ENCODE results near the gene PCK1. TPM values are rescaled to one million over a fixed set of nuclear protein-coding genes. Genes with fewer than 3 reads are reported as not detected.

PCK1 gene
- total RNA-seq, 1 donor from 2014 or later: not detected

DNA sequence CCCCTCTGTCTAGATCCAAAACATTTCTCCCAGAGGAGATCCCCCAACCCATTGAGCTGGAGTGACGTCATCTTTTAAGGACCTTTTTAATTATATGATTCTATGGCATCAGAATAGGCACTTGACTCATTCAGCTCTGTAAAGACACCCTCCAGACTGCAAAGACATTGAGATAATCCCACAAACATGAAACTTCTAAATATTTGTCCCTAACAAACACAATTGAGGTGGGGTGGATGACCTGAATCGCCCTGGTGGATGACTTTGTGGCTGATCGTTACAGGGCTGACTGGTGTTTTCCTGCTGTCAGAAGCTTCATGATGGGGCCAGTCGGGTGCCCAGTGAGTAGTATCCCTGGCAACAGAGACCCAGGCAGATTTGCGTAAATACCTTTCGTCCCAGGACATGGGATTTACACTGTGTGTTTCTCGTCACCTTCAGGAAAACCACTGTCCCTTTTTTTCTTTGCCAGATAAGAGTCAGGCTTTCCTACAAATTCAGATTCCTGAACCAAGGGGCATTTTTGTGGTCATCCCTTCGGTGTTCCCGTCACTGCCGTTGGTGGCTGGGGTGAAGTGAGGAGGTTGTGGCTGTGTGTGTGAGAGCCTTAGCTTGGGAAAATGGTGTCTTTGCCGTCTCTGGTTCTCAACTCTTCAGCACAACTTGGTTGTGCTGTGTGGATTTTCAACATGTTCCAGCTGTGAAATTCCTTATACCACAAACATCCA lies 5.3 kb upstream of the PCK1 start:
- TF ChIP-seq, protein P1, sequence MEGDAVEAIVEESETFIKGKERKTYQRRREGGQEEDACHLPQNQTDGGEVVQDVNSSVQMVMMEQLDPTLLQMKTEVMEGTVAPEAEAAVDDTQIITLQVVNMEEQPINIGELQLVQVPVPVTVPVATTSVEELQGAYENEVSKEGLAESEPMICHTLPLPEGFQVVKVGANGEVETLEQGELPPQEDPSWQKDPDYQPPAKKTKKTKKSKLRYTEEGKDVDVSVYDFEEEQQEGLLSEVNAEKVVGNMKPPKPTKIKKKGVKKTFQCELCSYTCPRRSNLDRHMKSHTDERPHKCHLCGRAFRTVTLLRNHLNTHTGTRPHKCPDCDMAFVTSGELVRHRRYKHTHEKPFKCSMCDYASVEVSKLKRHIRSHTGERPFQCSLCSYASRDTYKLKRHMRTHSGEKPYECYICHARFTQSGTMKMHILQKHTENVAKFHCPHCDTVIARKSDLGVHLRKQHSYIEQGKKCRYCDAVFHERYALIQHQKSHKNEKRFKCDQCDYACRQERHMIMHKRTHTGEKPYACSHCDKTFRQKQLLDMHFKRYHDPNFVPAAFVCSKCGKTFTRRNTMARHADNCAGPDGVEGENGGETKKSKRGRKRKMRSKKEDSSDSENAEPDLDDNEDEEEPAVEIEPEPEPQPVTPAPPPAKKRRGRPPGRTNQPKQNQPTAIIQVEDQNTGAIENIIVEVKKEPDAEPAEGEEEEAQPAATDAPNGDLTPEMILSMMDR (IDR thresholded peaks at IDR 0.05; ENCODE audit: unreplicated experiment): no peak
- DNase-seq (ENCODE audit: low spot score): no peak

DNA sequence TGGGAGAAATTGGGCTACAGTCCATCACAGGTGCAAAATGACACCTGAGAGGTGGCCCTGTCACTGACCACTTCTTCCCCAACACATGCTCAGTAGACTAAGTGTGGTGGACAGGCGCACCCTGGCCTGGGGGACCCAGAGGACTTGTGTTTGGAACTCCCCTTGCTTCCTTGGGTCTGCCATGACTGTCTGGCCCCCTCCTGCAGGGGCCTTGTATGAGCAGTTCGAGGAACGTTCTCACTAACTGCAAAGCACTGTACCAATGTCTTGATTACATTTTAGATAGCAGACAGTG lies 4.0 kb upstream of the PCK1 start:
- TF ChIP-seq, protein P1 (IDR thresholded peaks at IDR 0.05; ENCODE audit: unreplicated experiment): no peak
- no peaks in the 10 kb centered on the region for H3K4me1 Mint-ChIP-seq (ENCODE audit: unreplicated experiment)
- H3K9me3 Mint-ChIP-seq (ENCODE audit: unreplicated experiment): no peaks in the 10 kb centered on the region
- H3K27me3 Mint-ChIP-seq (ENCODE audit: unreplicated experiment): peaks cover 4% of the 10 kb centered on the region
- no peak overlapping the region for H3K4me3 Mint-ChIP-seq (ENCODE audit: unreplicated experiment)
- no peak overlapping the region for H3K27ac Mint-ChIP-seq (ENCODE audit: unreplicated experiment)
- DNase-seq (ENCODE audit: low spot score): no peak
- no peaks in the 10 kb centered on the region for H3K36me3 Mint-ChIP-seq (ENCODE audit: low read depth, unreplicated experiment)

More for the DNA sequence above, 5.3 kb upstream of the PCK1 start:
- Mint-ChIP-seq H3K27me3 (ENCODE audit: unreplicated experiment) (peaks cover 4% of the 10 kb centered on the region), H3K4me1 (ENCODE audit: unreplicated experiment) (no peaks in the 10 kb centered on the region), H3K36me3 (ENCODE audit: low read depth, unreplicated experiment) (no peaks in the 10 kb centered on the region), H3K9me3 (ENCODE audit: unreplicated experiment) (no peaks in the 10 kb centered on the region), H3K4me3 (ENCODE audit: unreplicated experiment) (no peak overlapping the region), H3K27ac (ENCODE audit: unreplicated experiment) (no peak overlapping the region)

DNA sequence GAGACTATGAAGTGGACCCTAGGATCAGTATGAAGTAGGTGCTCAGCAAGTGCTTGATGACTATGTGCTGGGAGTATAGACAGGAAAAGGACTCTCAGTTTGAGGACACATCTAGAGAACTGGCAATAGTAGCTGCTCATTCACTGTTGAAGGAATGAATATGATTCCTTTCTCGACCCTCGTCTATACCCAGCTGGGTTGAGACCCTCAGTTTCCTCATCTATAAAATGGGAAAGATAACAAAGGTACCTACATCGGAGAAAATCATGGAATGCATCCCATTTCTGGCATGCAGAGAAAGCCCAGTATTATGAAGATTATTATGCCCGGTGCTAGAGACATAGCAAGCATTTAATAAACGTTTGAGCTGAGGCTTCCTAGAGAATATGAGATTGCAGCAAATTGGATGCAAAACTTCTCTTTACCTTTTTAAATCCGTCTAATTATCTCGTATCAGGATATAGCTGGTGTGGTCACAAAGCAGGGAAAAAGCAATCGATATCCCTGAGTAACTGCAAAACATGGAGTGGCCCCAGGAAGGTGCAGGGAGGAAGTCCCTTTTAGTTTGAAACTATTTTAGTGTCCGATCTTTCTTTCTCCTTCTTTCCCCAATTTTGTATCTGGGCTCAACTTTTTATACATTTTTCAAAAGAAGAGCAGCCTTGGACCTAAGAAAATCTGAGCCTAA lies 2.8 kb upstream of the PCK1 start:
- no peaks in the 10 kb centered on the region for H3K36me3 Mint-ChIP-seq (ENCODE audit: low read depth, unreplicated experiment)
- TF ChIP-seq, protein P1 (IDR thresholded peaks at IDR 0.05; ENCODE audit: unreplicated experiment): no peak
- H3K27ac Mint-ChIP-seq (ENCODE audit: unreplicated experiment): no peak overlapping the region
- H3K4me1 Mint-ChIP-seq (ENCODE audit: unreplicated experiment): no peaks in the 10 kb centered on the region
- peaks cover 4% of the 10 kb centered on the region for H3K27me3 Mint-ChIP-seq (ENCODE audit: unreplicated experiment)
- H3K4me3 Mint-ChIP-seq (ENCODE audit: unreplicated experiment): no peak overlapping the region
- H3K9me3 Mint-ChIP-seq (ENCODE audit: unreplicated experiment): no peaks in the 10 kb centered on the region
- no peak for DNase-seq (ENCODE audit: low spot score)

DNA sequence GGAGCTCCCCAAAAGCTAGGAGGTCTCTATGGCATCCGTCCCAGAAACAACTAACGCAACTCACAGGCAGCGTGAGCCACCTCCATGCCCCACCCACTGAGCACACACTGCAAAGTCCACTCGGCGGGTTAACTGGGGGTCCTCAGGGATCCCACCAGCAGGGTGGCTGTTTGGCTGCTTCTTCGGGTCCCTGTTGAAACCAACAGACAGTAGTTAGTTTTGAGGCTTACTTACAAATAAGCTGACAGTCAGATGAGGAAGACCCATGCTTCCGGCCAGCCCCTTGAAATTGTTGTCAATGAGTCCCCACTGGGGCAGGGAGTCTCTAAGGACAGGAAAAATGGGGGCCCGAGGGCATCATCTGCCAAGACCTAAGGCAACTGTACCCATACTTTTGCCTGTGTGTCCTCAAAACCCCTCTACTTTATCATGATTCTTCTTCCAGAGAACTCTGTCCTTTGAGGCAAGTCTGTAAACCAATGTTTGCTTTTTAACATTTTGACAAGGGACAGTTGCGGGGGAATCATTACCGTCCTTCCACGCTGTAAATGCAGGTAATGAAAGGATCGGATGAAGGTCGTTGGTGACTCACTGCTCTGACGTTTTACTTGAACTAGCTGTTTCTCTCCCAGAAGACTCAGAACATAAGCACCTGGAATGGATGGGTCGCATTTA lies 2.2 kb upstream of the PCK1 start:
- Mint-ChIP-seq H3K4me3 (ENCODE audit: unreplicated experiment) (no peak overlapping the region), H3K27ac (ENCODE audit: unreplicated experiment) (no peak overlapping the region), H3K4me1 (ENCODE audit: unreplicated experiment) (no peaks in the 10 kb centered on the region), H3K27me3 (ENCODE audit: unreplicated experiment) (peaks cover 4% of the 10 kb centered on the region), H3K36me3 (ENCODE audit: low read depth, unreplicated experiment) (no peaks in the 10 kb centered on the region), H3K9me3 (ENCODE audit: unreplicated experiment) (no peaks in the 10 kb centered on the region)
- no peak for DNase-seq (ENCODE audit: low spot score)
- TF ChIP-seq, protein P1 (IDR thresholded peaks at IDR 0.05; ENCODE audit: unreplicated experiment): no peak

DNA sequence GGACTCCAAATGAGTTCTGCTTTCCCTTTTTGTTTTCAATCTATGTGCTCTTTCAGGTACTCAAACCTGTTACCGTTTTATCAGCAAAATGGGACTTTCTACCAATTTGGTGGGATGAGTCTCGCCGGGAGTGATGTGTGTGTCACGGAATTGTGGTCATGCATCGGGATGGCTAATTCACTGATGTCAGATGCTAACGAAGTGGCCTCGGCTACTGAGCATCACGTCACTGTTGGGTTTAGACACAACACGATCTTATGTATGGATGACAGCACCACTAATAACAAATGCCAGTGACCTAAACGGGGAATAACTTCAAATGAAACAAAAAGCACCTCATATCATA lies 1.6 kb upstream of the PCK1 start:
- Mint-ChIP-seq H3K27me3 (ENCODE audit: unreplicated experiment) (peaks cover 4% of the 10 kb centered on the region), H3K4me3 (ENCODE audit: unreplicated experiment) (no peak overlapping the region)

More for the DNA sequence above, 1.6 kb upstream of the PCK1 start:
- Mint-ChIP-seq H3K4me1 (ENCODE audit: unreplicated experiment) (no peaks in the 10 kb centered on the region), H3K9me3 (ENCODE audit: unreplicated experiment) (no peaks in the 10 kb centered on the region), H3K36me3 (ENCODE audit: low read depth, unreplicated experiment) (no peaks in the 10 kb centered on the region), H3K27ac (ENCODE audit: unreplicated experiment) (no peak overlapping the region)
- TF ChIP-seq, protein P1 (IDR thresholded peaks at IDR 0.05; ENCODE audit: unreplicated experiment): no peak
- no peak for DNase-seq (ENCODE audit: low spot score)

Data from endothelial cell (in vitro differentiated cells).